ENCODE results near the gene HSPB6. TPM values are rescaled to one million over a fixed set of nuclear protein-coding genes. Genes with fewer than 3 reads are reported as not detected.

HSPB6 gene
- total and polyA plus RNA-seq, 2 experiments from 2014 or later = 14.1 to 220 TPM

GRCh38 chr19:35719402-35720162 lies 37.2 kb downstream of the HSPB6 start:
- Histone ChIP-seq H3K27me3 (replicated peaks; ENCODE audit: insufficient read depth) (no peaks in the 10 kb centered on the region), H3K36me3 (ENCODE audit: low read depth) (peaks cover 12% of the 10 kb centered on the region; the same call in 1 of the 2 replicates), H3K9ac (peak overlapping the region; percentile 94), H2AFZ (no peak overlapping the region), H3K4me3 (peak overlapping the region; percentile 89), H4K20me1 (ENCODE audit: insufficient read depth) (no peaks in the 10 kb centered on the region), H3K9me2 (ENCODE audit: insufficient read depth) (no peaks in the 10 kb centered on the region), H3K79me2 (ENCODE audit: insufficient read depth) (peaks cover 60% of the 10 kb centered on the region), H3K9me3 (ENCODE audit: low read depth) (no peaks in the 10 kb centered on the region), H3K4me2 (ENCODE audit: unreplicated experiment) (peak overlapping the region; percentile 84), H3K27ac (no peak overlapping the region), H3K4me1 (ENCODE audit: insufficient read depth) (no peaks in the 10 kb centered on the region), H3F3A (ENCODE audit: insufficient read depth) (no peaks in the 10 kb centered on the region; the same call in 1 of the 2 replicates)
- DNase-seq = no peak
- WGBS, 2 experiments (ENCODE audit: low coverage in 1 of 2, low lambda C conversion rate in 2 of 2, missing lambda C conversion rate in 2 of 2) = 81 to 82% methylated on average over 28 to 32 of the region's 32 CpGs
- in situ Hi-C loops (cut with MboI) = no loop called here
- TF ChIP-seq EZH2 (IDR thresholded peaks at IDR 0.05; ENCODE audit: insufficient read depth, poor library complexity, severe bottlenecking) (no peak), EZH2phosphoT487 (IDR thresholded peaks at IDR 0.05; ENCODE audit: insufficient read depth, low read depth) (no peak)

GRCh38 chr19:35718345-35719041 lies 38.3 kb downstream of the HSPB6 start:
- H2AFZ ChIP-seq = 0 out of 2 replicates have a peak overlapping the region, but pooled peaks have one; percentile 4
- peak overlapping the region; percentile 94 for H3K9ac ChIP-seq
- in situ Hi-C loops (cut with MboI) = no loop called here
- H3F3A ChIP-seq (ENCODE audit: insufficient read depth) = no peaks in the 10 kb centered on the region; the same call in 1 of the 2 replicates
- no peaks in the 10 kb centered on the region for H3K4me1 ChIP-seq (ENCODE audit: insufficient read depth)
- TF ChIP-seq EZH2 (IDR thresholded peaks at IDR 0.05; ENCODE audit: insufficient read depth, poor library complexity, severe bottlenecking) (no peak), EZH2phosphoT487 (IDR thresholded peaks at IDR 0.05; ENCODE audit: insufficient read depth, low read depth) (no peak)
- peak; percentile 62 for DNase-seq
- no peaks in the 10 kb centered on the region for H3K9me3 ChIP-seq (ENCODE audit: low read depth)
- 0 out of 2 replicates have a peak, but pooled peaks cover 1% of the 10 kb centered on the region for H3K36me3 ChIP-seq (ENCODE audit: low read depth)
- H3K4me2 ChIP-seq (ENCODE audit: unreplicated experiment) = peak overlapping the region; percentile 84
- H3K79me2 ChIP-seq (ENCODE audit: insufficient read depth) = peaks cover 53% of the 10 kb centered on the region
- H3K27ac ChIP-seq = peak overlapping the region; percentile 77
- no peaks in the 10 kb centered on the region for H4K20me1 ChIP-seq (ENCODE audit: insufficient read depth)
- WGBS, 2 experiments (ENCODE audit: low coverage in 1 of 2, low lambda C conversion rate in 2 of 2, missing lambda C conversion rate in 2 of 2) = 2 to 4% methylated on average over 22 to 33 of the region's 42 CpGs
- H3K9me2 ChIP-seq (ENCODE audit: insufficient read depth) = no peaks in the 10 kb centered on the region
- H3K27me3 ChIP-seq (replicated peaks; ENCODE audit: insufficient read depth) = no peaks in the 10 kb centered on the region
- H3K4me3 ChIP-seq = peak overlapping the region; percentile 89

GRCh38 chr19:35717665-35718344 lies 39.0 kb downstream of the HSPB6 start, which contains the start of gene KMT2B:
Gene KMT2B, plus strand, starts transcription at chr19:35718003. Its CDS starts 16 bp downstream, at chr19:35718019.
- Histone ChIP-seq H4K20me1 (ENCODE audit: insufficient read depth) (no peaks in the 10 kb centered on the region), H2AFZ (peak within 1 kb of the TSS; percentile 90), H3K27ac (peak within 1 kb of the TSS; percentile 77), H3K9ac (peak within 1 kb of the TSS; percentile 94), H3K4me2 (ENCODE audit: unreplicated experiment) (peak within 1 kb of the TSS; percentile 86), H3K9me3 (ENCODE audit: low read depth) (no peaks in the 10 kb centered on the region), H3K27me3 (replicated peaks; ENCODE audit: insufficient read depth) (no peaks in the 10 kb centered on the region), H3K4me1 (ENCODE audit: insufficient read depth) (no peaks in the 10 kb centered on the region), H3K9me2 (ENCODE audit: insufficient read depth) (no peaks in the 10 kb centered on the region), H3K36me3 (ENCODE audit: low read depth) (no peaks in the 10 kb centered on the region), H3K79me2 (ENCODE audit: insufficient read depth) (peaks cover 52% of the 10 kb centered on the region), H3K4me3 (peak within 1 kb of the TSS; percentile 89), H3F3A (ENCODE audit: insufficient read depth) (no peaks in the 10 kb centered on the region; the same call in 1 of the 2 replicates)
- TF ChIP-seq EZH2 (IDR thresholded peaks at IDR 0.05; ENCODE audit: insufficient read depth, poor library complexity, severe bottlenecking) (no peak), EZH2phosphoT487 (IDR thresholded peaks at IDR 0.05; ENCODE audit: insufficient read depth, low read depth) (no peak)
- DNase-seq = no peak
- in situ Hi-C loops (cut with MboI) = no loop called here
- WGBS, 2 experiments (ENCODE audit: low coverage in 1 of 2, low lambda C conversion rate in 2 of 2, missing lambda C conversion rate in 2 of 2) = 1% methylated on average over 29 to 73 of the region's 109 CpGs

Measured in GM23248 (cell line).